B cell (primary cell): Measurements from ENCODE around the gene KDM3B. TPM values are rescaled to one million over a fixed set of nuclear protein-coding genes. Genes with fewer than 3 reads are reported as not detected.

ENCODE experiments used
- ATAC-seq: fragments of 200-7000 bp; cut with Tn5 transposase; one replicate; pipeline ENCODE4 v1.10.0; 2021; ENCODE audit warnings: low read depth, mild to moderate bottlenecking, moderate number of reproducible peaks, moderate library complexity
- CTCF ChIA-PET: fragments of 350-600 bp; sonication (Branson Sonifier 250); formaldehyde crosslinking; loops from one replicate; lab custom pipeline; 2021; ENCODE audit warnings: antibody characterized with exemption, inconsistent platforms; lab: Charles Lee
- POLR2A ChIA-PET: fragments of 350-600 bp; sonication (Branson Sonifier 250); formaldehyde crosslinking; loops from one replicate; lab custom pipeline; 2021; ENCODE audit warnings: antibody characterized with exemption; lab: Charles Lee
- DNase-seq: peaks from one replicate; pipeline ENCODE4 v3.0.0; 2013
- H2AFZ ChIP-seq: 2 replicates; pipeline ENCODE4 v1.6.1; 2012; ENCODE audit warnings: mild to moderate bottlenecking, low read depth, low read length; ENCODE audit not compliant: insufficient read depth, poor library complexity, severe bottlenecking
- H3K27ac ChIP-seq, 2 donors: 1 replicate in 1 of 2; 2 replicates in 1 of 2; pipeline ENCODE4 v1.5.1; 2012 to 2013; ENCODE audit warnings: low read length in 2 of 2, mild to moderate bottlenecking in 2 of 2, moderate library complexity in 1 of 2
- H3K27me3 ChIP-seq, 4 experiments: fragments of 200-600 bp in 1 of 4; sonication (generic) in 1 of 4; replicated peaks in 1 of 4; 1 replicate in 2 of 4; 2 replicates in 2 of 4; pipeline versions ENCODE4 v1.6.1 to v1.7.0; 2013 to 2016; ENCODE audit warnings: low read length in 3 of 4, mild to moderate bottlenecking in 2 of 4, mixed read lengths in 1 of 4, moderate library complexity in 1 of 4; ENCODE audit not compliant: insufficient read depth in 4 of 4, control insufficient read depth in 3 of 4; ENCODE audit errors: control extremely low read depth in 1 of 4
- H3K36me3 ChIP-seq, 2 experiments: replicated peaks in 1 of 2; 1 replicate in 1 of 2; 2 replicates in 1 of 2; pipeline versions ENCODE4 v1.6.1 to v1.7.1; 2013; ENCODE audit warnings: low read length in 1 of 2; ENCODE audit not compliant: insufficient read depth in 2 of 2, control insufficient read depth in 1 of 2; ENCODE audit errors: control extremely low read depth in 1 of 2, extremely low read depth in 1 of 2
- H3K4me1 ChIP-seq, 2 donors: fragments of 200-600 bp in 1 of 2; sonication (generic) in 1 of 2; 1 replicate in 1 of 2; 2 replicates in 1 of 2; pipeline versions ENCODE4 v1.5.1 to v1.6.1; 2013 to 2017; ENCODE audit warnings: low read length in 2 of 2; ENCODE audit not compliant: control insufficient read depth in 2 of 2, insufficient read depth in 2 of 2
- H3K4me2 ChIP-seq: replicated peaks from 2 replicates; pipeline ENCODE3; 2012; ENCODE audit warnings: mild to moderate bottlenecking, low read depth, low read length; ENCODE audit not compliant: poor library complexity, severe bottlenecking
- H3K4me3 ChIP-seq, 5 experiments: fragments of 200-600 bp in 1 of 5; sonication (generic) in 1 of 5; 1 replicate in 3 of 5; 2 replicates in 2 of 5; pipeline versions ENCODE4 v1.5.1 to v1.7.0; 2011 to 2016; ENCODE audit warnings: low read length in 4 of 5, mild to moderate bottlenecking in 4 of 5, low read depth in 2 of 5, control low read depth in 1 of 5, moderate library complexity in 1 of 5; ENCODE audit not compliant: insufficient read depth in 1 of 5; ENCODE audit errors: control extremely low read depth in 1 of 5, extremely low read depth in 1 of 5
- H3K79me2 ChIP-seq: fragments of 200-600 bp; sonication (generic); one replicate; pipeline ENCODE4 v1.6.0; 2016; ENCODE audit warnings: low read length; ENCODE audit not compliant: control insufficient read depth, insufficient read depth
- H3K9ac ChIP-seq: fragments of 200-600 bp; sonication (generic); 2 replicates; pipeline ENCODE4 v1.6.1; 2017; ENCODE audit warnings: mild to moderate bottlenecking, low read length, moderate library complexity
- H3K9me3 ChIP-seq, 3 donors: one replicate each; pipeline versions ENCODE4 v1.6.1 to v1.7.1; 2013; ENCODE audit warnings: low read length in 2 of 3; ENCODE audit not compliant: control insufficient read depth in 2 of 3, insufficient read depth in 1 of 3; ENCODE audit errors: control extremely low read depth in 1 of 3
- H4K20me1 ChIP-seq: 2 replicates; pipeline ENCODE4 v1.6.0; 2012; ENCODE audit warnings: mild to moderate bottlenecking, low read length; ENCODE audit not compliant: insufficient read depth, control insufficient read depth, poor library complexity, severe bottlenecking
- H3K27ac Mint-ChIP-seq: one replicate; pipeline ENCODE4 v1.8.0; 2021; ENCODE audit warnings: mixed read lengths
- H3K27me3 Mint-ChIP-seq: one replicate; pipeline ENCODE4 v1.8.0; 2021; ENCODE audit warnings: mixed read lengths
- H3K4me1 Mint-ChIP-seq: one replicate; pipeline ENCODE4 v1.8.0; 2021; ENCODE audit warnings: mixed read lengths
- H3K4me3 Mint-ChIP-seq: one replicate; pipeline ENCODE4 v1.8.0; 2021; ENCODE audit warnings: mixed read lengths
- H3K9me3 Mint-ChIP-seq: one replicate; pipeline ENCODE4 v1.8.0; 2022; ENCODE audit warnings: mixed read lengths; ENCODE audit not compliant: insufficient read depth
- CTCF ChIP-seq: fragments of 200-600 bp; IDR thresholded peaks from one replicate; pipeline ENCODE4 v1.8.0; 2022; ENCODE audit warnings: antibody characterized with exemption, mild to moderate bottlenecking
- EZH2 ChIP-seq: IDR thresholded peaks from 2 replicates; pipeline ENCODE4 v1.6.1; 2012; ENCODE audit warnings: borderline replicate concordance, low read depth, mild to moderate bottlenecking, moderate library complexity, low read length; ENCODE audit not compliant: insufficient read depth, poor library complexity, severe bottlenecking
- WGBS: methylation state at CpG from one replicate; pipeline ENCODE4 v1.1.5; 2013; ENCODE audit warnings: missing lambda C conversion rate; ENCODE audit not compliant: insufficient coverage; 5-methylcytosine and 5-hydroxymethylcytosine counted together
- intact Hi-C: fragments of 100-400 bp; cut with micrococcal nuclease; formaldehyde crosslinking; loops from one replicate; pipeline ENCODE4 v1.10.0; 2022
- polyA plus RNA-seq: library from polyadenylated mRNA; depleted of rRNA; stranded (reverse); fragments of >200 nt; gene quantifications from 2 replicates; pipeline ENCODE4 v1.2.3, GENCODE V29; 2012
- total RNA-seq, 2 donors: library from RNA; stranded (reverse); fragments of 120-200 nt in 1 of 2; gene quantifications; 1 replicate in 1 of 2; 2 replicates in 1 of 2; pipeline versions ENCODE4 v1.2.3 to v1.2.4, GENCODE V29; 2013 to 2022

KDM3B gene
- total and polyA plus RNA-seq, 2 donors (not counting 1 experiment from before 2014, with no cell fraction given) = 41.8 to 99.9 TPM

GRCh38 chr5:138461343-138462125 lies 109.0 kb downstream of the KDM3B start:
- Histone ChIP-seq H3K9me3 (peaks cover 0 to 4% (median 0%) of the 10 kb centered on the region in 3 donors), H3K36me3 (no peaks in the 10 kb centered on the region), H3K27me3 (no peaks in the 10 kb centered on the region), H3K79me2 (peaks cover 3% of the 10 kb centered on the region), H2AFZ (no peak overlapping the region), H3K27ac (no peak overlapping the region), H3K4me1 (peaks cover 28 to 49% of the 10 kb centered on the region in 2 donors), H3K9ac (no peak overlapping the region), H3K4me3 (no peak overlapping the region), H3K4me2 (no peak overlapping the region), H4K20me1 (peaks cover 11% of the 10 kb centered on the region)
- POLR2A ChIA-PET = no interaction called here
- WGBS = 82% methylated on average over 9 of the region's 11 CpGs
- TF ChIP-seq CTCF = no peak
- no peak for TF ChIP-seq EZH2
- CTCF ChIA-PET = interaction anchor here (0.7 to 9.3 kb wide), 4 partner anchors 9 to 86 kb away, joined by 3 to 65 read pairs (median 26); no protein-coding TSS in a partner anchor
- no peaks in the 10 kb centered on the region for H3K27me3 Mint-ChIP-seq
- H3K4me3 Mint-ChIP-seq = peak overlapping the region; percentile 30
- H3K9me3 Mint-ChIP-seq = no peaks in the 10 kb centered on the region
- no peak for ATAC-seq
- H3K4me1 Mint-ChIP-seq = peaks cover 43% of the 10 kb centered on the region
- intact Hi-C loops = loop anchor here (10.0 kb wide), 1 partner anchor 943 kb away; the partner anchor contains the start of gene SPATA24
- peak; percentile 12 for DNase-seq
- peak overlapping the region; percentile 50 for H3K27ac Mint-ChIP-seq
